Esophagus muscularis mucosa (tissue), 4 donors: ENCODE data around the gene SLC25A41. TPM values are rescaled to one million over a fixed set of nuclear protein-coding genes. Genes with fewer than 3 reads are reported as not detected.
"Not testable (repeated sequence)": the region's sequence is repeated elsewhere in the genome, so short reads cannot be mapped to it uniquely, and the experiment has no call there.

Experiments used
- DNase-seq: peaks from one replicate; pipeline ENCODE4 v3.0.0-alpha.2; 2017; ENCODE audit errors: extremely low spot score
- H3K27ac ChIP-seq, 4 donors: fragments of 200-600 bp; sonication (generic); replicated peaks in 1 of 4; 1 replicate in 3 of 4; 2 replicates in 1 of 4; pipeline ENCODE4 v1.5.1; 2016 to 2019; ENCODE audit warnings: mild to moderate bottlenecking in 1 of 4
- H3K27me3 ChIP-seq, 4 donors: fragments of 200-600 bp; sonication (generic); one replicate each; pipeline versions ENCODE4 v1.5.1 to v1.6.0; 2016 to 2019
- H3K36me3 ChIP-seq, 4 donors: fragments of 200-600 bp; sonication (generic); one replicate each; pipeline ENCODE4 v1.5.1; 2016 to 2019
- H3K4me1 ChIP-seq, 4 donors: fragments of 200-600 bp; sonication (generic); one replicate each; pipeline ENCODE4 v1.5.1; 2016 to 2019
- H3K4me3 ChIP-seq, 4 donors: fragments of 200-600 bp; sonication (generic); 1 replicate in 2 of 4; 2 replicates in 2 of 4; pipeline ENCODE4 v1.5.1; 2016 to 2019; ENCODE audit warnings: mild to moderate bottlenecking in 4 of 4, moderate library complexity in 1 of 4
- H3K9me3 ChIP-seq, 4 donors: fragments of 200-600 bp; sonication (generic); 1 replicate in 3 of 4; 2 replicates in 1 of 4; pipeline ENCODE4 v1.5.1; 2016 to 2019
- CTCF ChIP-seq, 3 experiments: fragments of 200-600 bp in 2 of 3; fragments of 450-650 bp in 1 of 3; sonication (generic) in 2 of 3; IDR thresholded peaks; one replicate each; pipeline ENCODE4 v1.5.1; 2017 to 2019; ENCODE audit warnings: antibody characterized with exemption in 3 of 3, mild to moderate bottlenecking in 2 of 3, moderate library complexity in 1 of 3
- EP300 ChIP-seq: sonication (generic); formaldehyde crosslinking; IDR thresholded peaks from one replicate; pipeline ENCODE4 v1.6.1; 2017; ENCODE audit warnings: antibody characterized with exemption
- POLR2A ChIP-seq: fragments of 450-650 bp; IDR thresholded peaks from one replicate; pipeline ENCODE4 v1.6.1; 2017; ENCODE audit warnings: antibody characterized with exemption, moderate library complexity, mild to moderate bottlenecking, low read depth
- POLR2AphosphoS5 ChIP-seq, 2 donors: sonication (generic); formaldehyde crosslinking; IDR thresholded peaks; one replicate each; pipeline ENCODE4 v1.6.1; 2017; ENCODE audit warnings: antibody characterized with exemption in 2 of 2
- whole genome bisulfite sequencing: methylation state at CpG from one replicate; pipeline ENCODE4 v1.1.5; 2018; 5-methylcytosine and 5-hydroxymethylcytosine counted together
- intact Hi-C: fragments of 100-400 bp; cut with DNase I; formaldehyde crosslinking; loops from one replicate; pipeline ENCODE4 v1.15.1; 2023
- total RNA-seq, 4 donors: library from RNA; depleted of rRNA; stranded (reverse); fragments of >200 nt; gene quantifications; one replicate each; pipeline versions ENCODE4 v1.1.0 to v1.2.1, GENCODE V29; 2016

SLC25A41 gene
- total RNA-seq, 4 donors from 2014 or later: 0.32 to 2.4 (median 0.66) TPM; not detected in 1

GRCh38 chr19:6402058-6402457, 31.5 kb downstream of the SLC25A41 start:
- H3K27me3 ChIP-seq: no peaks in the 10 kb centered on the region
- H3K36me3 ChIP-seq: no peaks in the 10 kb centered on the region
- WGBS: 88% methylated on average over 10 of the region's 10 CpGs
- no peak for DNase-seq
- H3K4me3 ChIP-seq: no peak overlapping the region
- H3K9me3 ChIP-seq: no peaks in the 10 kb centered on the region
- intact Hi-C loops: no loop called here
- H3K27ac ChIP-seq: no peak overlapping the region
- no peak for TF ChIP-seq CTCF (IDR thresholded peaks at IDR 0.05)
- no peak for TF ChIP-seq POLR2AphosphoS5 (IDR thresholded peaks at IDR 0.05)
- no peak for TF ChIP-seq POLR2A
- no peak for TF ChIP-seq EP300
- H3K4me1 ChIP-seq: peaks cover 0 to 5% (median 0%) of the 10 kb centered on the region in 4 donors

GRCh38 chr19:6400062-6400944, 33.3 kb downstream of the SLC25A41 start:
- H3K9me3 ChIP-seq, intact Hi-C loops, H3K27me3 ChIP-seq, H3K4me3 ChIP-seq, DNase-seq, H3K27ac ChIP-seq, H3K4me1 ChIP-seq, H3K36me3 ChIP-seq: not testable (repeated sequence)
- 87% methylated on average over 20 of the region's 23 CpGs for WGBS

GRCh38 chr19:6396305-6396704, 37.3 kb downstream of the SLC25A41 start:
- no peak for DNase-seq
- no peak overlapping the region for H3K4me3 ChIP-seq
- H3K36me3 ChIP-seq: peaks cover 0 to 4% (median under 1%) of the 10 kb centered on the region in 4 donors
- WGBS: 100% methylated on average over 3 of the region's 12 CpGs
- H3K4me1 ChIP-seq: peaks cover 9 to 21% (median 20%) of the 10 kb centered on the region in 4 donors
- H3K27ac ChIP-seq: no peak overlapping the region
- H3K27me3 ChIP-seq: no peaks in the 10 kb centered on the region
- intact Hi-C loops: no loop called here
- TF ChIP-seq POLR2A: no peak
- no peak for TF ChIP-seq CTCF (IDR thresholded peaks at IDR 0.05)
- no peak for TF ChIP-seq POLR2AphosphoS5 (IDR thresholded peaks at IDR 0.05)
- no peak for TF ChIP-seq EP300
- no peaks in the 10 kb centered on the region for H3K9me3 ChIP-seq

GRCh38 chr19:6394831-6395230, 38.7 kb downstream of the SLC25A41 start:
- Histone ChIP-seq H3K27ac (no peak overlapping the region), H3K9me3 (no peaks in the 10 kb centered on the region), H3K36me3 (peaks cover 2 to 19% (median 9%) of the 10 kb centered on the region in 4 donors), H3K27me3 (no peaks in the 10 kb centered on the region), H3K4me3 (no peak overlapping the region), H3K4me1 (peaks cover 9 to 31% (median 26%) of the 10 kb centered on the region in 4 donors)
- no peak for TF ChIP-seq EP300
- no peak for TF ChIP-seq POLR2A
- TF ChIP-seq CTCF (IDR thresholded peaks at IDR 0.05): no peak
- no peak for TF ChIP-seq POLR2AphosphoS5 (IDR thresholded peaks at IDR 0.05)
- no peak for DNase-seq
- intact Hi-C loops: no loop called here
- 87% methylated on average over 3 of the region's 3 CpGs for WGBS

- peak overlapping the region; percentile 76 to 93 (median 76) for H3K4me3 ChIP-seq
- WGBS: 38% methylated on average over 9 of the region's 14 CpGs
- no peak for DNase-seq
- peak overlapping the region; percentile 92 to 95 (median 94) for H3K27ac ChIP-seq
- peaks cover 9 to 35% (median 26%) of the 10 kb centered on the region in 4 donors for H3K4me1 ChIP-seq
- H3K9me3 ChIP-seq: no peaks in the 10 kb centered on the region
- TF ChIP-seq CTCF (IDR thresholded peaks at IDR 0.05) (no peak), POLR2AphosphoS5 (IDR thresholded peaks at IDR 0.05) (peak in 1 of 2 donors; percentile 6), POLR2A (no peak), EP300 (no peak)
- intact Hi-C loops: no loop called here
- peaks cover 10 to 27% (median 18%) of the 10 kb centered on the region in 4 donors for H3K36me3 ChIP-seq
- H3K27me3 ChIP-seq: no peaks in the 10 kb centered on the region
Measured at GRCh38 chr19:6393983-6394412, 39.6 kb downstream of the SLC25A41 start.
